PC-9 (cell line): Measurements from ENCODE around the gene CIBAR2.

ENCODE experiments used
- EZH2 ChIP-seq: fragments of 200-600 bp; sonication (generic); IDR thresholded peaks from 2 replicates; pipeline ENCODE4 v1.8.0; 2017; ENCODE audit warnings: antibody characterized with exemption, low read depth
- TF ChIP-seq, protein P1 (sequence below): fragments of 200-600 bp; sonication (generic); conservative IDR thresholded peaks from 2 replicates; pipeline ENCODE4 v1.6.1; 2017; ENCODE audit warnings: mixed run types, antibody characterized with exemption, mild to moderate bottlenecking, moderate library complexity

- TF ChIP-seq, protein P1, sequence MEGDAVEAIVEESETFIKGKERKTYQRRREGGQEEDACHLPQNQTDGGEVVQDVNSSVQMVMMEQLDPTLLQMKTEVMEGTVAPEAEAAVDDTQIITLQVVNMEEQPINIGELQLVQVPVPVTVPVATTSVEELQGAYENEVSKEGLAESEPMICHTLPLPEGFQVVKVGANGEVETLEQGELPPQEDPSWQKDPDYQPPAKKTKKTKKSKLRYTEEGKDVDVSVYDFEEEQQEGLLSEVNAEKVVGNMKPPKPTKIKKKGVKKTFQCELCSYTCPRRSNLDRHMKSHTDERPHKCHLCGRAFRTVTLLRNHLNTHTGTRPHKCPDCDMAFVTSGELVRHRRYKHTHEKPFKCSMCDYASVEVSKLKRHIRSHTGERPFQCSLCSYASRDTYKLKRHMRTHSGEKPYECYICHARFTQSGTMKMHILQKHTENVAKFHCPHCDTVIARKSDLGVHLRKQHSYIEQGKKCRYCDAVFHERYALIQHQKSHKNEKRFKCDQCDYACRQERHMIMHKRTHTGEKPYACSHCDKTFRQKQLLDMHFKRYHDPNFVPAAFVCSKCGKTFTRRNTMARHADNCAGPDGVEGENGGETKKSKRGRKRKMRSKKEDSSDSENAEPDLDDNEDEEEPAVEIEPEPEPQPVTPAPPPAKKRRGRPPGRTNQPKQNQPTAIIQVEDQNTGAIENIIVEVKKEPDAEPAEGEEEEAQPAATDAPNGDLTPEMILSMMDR = no peak
- no peak for TF ChIP-seq EZH2
Observed at GRCh38 chr16:85094812-85095211, 17.5 kb downstream of the CIBAR2 start.
